ENCODE data around the gene TUFT1.

DNA sequence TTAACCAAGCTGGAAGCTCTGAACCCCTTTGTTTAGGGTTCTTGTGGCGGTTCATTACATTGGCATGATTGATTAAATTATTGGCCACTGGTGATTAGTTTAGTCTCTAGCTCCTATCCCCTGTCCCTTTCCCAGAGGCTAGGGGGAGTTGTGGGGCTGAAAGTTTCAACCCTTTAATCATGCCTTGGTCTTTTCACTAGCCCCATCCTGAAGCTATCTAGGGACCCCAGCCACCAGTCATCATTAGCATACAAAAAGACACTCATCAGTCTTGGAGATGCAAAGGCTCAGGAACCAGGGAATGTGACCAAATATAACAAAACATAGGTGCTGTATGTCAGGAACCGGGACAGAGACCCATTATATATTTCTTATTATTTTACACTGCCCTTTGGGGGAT lies 37.1 kb downstream of the TUFT1 start:
- TF ChIP-seq POLR2AphosphoS5 (IDR thresholded peaks at IDR 0.05): no peak
- TF ChIP-seq, protein P1, sequence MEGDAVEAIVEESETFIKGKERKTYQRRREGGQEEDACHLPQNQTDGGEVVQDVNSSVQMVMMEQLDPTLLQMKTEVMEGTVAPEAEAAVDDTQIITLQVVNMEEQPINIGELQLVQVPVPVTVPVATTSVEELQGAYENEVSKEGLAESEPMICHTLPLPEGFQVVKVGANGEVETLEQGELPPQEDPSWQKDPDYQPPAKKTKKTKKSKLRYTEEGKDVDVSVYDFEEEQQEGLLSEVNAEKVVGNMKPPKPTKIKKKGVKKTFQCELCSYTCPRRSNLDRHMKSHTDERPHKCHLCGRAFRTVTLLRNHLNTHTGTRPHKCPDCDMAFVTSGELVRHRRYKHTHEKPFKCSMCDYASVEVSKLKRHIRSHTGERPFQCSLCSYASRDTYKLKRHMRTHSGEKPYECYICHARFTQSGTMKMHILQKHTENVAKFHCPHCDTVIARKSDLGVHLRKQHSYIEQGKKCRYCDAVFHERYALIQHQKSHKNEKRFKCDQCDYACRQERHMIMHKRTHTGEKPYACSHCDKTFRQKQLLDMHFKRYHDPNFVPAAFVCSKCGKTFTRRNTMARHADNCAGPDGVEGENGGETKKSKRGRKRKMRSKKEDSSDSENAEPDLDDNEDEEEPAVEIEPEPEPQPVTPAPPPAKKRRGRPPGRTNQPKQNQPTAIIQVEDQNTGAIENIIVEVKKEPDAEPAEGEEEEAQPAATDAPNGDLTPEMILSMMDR (IDR thresholded peaks at IDR 0.05): no peak
